ENCODE data around the gene C1orf174. TPM values are rescaled to one million over a fixed set of nuclear protein-coding genes. Genes with fewer than 3 reads are reported as not detected.

C1orf174 gene
- total and polyA plus RNA-seq, 2 of the 13 experiments (the other 11 are each of a cell fraction or from before 2014, with no cell fraction given): 21.6 to 31.4 TPM

DNA sequence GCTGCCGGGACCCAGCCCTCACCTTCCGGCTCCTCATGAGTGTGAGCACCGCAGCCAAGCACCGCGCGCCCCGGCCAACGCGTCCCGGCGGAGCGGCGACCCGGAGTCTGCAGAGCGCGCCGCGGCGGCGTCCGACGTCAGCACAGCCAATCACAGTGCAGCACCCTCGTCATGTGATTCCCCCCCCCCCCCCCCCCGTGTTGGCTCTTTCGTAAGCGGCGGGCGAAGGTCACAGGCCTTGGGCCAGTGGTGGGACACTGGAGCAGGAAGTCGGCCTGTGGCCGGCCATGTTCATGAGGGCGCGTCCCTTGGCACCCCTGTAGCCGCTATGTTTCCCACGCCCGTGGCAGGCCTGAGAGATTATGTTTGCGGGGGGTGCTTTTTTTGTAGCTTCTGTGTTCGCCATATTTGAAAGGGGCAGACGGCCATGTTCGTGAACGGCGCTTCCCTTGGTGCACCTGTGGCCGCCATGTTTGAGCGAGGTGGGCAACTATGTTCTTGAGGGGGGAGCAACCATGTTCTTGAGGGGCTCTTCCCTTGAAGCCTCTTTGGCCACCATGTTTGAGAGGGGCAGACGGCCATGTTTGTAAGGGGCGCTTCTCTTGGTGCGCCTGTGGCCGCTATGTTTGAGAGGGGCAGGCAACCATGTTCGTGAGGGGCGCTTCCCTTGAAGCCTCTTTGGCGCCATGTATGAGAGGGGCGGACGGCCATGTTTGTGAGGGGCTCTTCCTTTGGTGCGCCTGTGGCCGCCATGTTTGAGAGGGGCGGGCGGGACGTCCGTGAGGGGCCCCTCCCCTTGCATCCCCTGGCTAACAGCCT lies at the start of gene C1orf174 (continued):
- TF ChIP-seq THAP9 (CRISPR knock-in tag; IDR thresholded peaks at IDR 0.05; ENCODE audit: borderline replicate concordance) (peak; percentile 100), RXRB (CRISPR knock-in tag; IDR thresholded peaks at IDR 0.05; ENCODE audit: borderline replicate concordance) (no peak), ZNF616 (CRISPR knock-in tag; IDR thresholded peaks at IDR 0.05; ENCODE audit: low read depth) (peak; percentile 73; the same call in 1 of the 2 replicates), MIER2 (CRISPR knock-in tag; IDR thresholded peaks at IDR 0.05) (no peak), ZBTB21 (CRISPR knock-in tag; IDR thresholded peaks at IDR 0.05) (no peak), KLF12 (CRISPR knock-in tag; IDR thresholded peaks at IDR 0.05; ENCODE audit: borderline replicate concordance) (no peak; the same call in 1 of the 2 replicates), ZNF556 (CRISPR knock-in tag; IDR thresholded peaks at IDR 0.05; ENCODE audit: borderline replicate concordance) (peak; percentile 57; the same call in 1 of the 2 replicates), ZNF207 (IDR thresholded peaks at IDR 0.05; ENCODE audit: borderline replicate concordance) (0 out of 2 replicates have a peak, but pooled peaks have one; percentile 30), NFE2L2 (IDR thresholded peaks at IDR 0.05; ENCODE audit: low read length) (no peak), SETDB1 (CRISPR knock-in tag; IDR thresholded peaks at IDR 0.05; ENCODE audit: borderline replicate concordance) (no peak), HOXA3 (CRISPR knock-in tag; IDR thresholded peaks at IDR 0.05) (peak; percentile 100), ZNF335 (CRISPR knock-in tag; IDR thresholded peaks at IDR 0.05) (no peak), CHD4 (IDR thresholded peaks at IDR 0.05; ENCODE audit: borderline replicate concordance, low read length) (no peak; the same call in 1 of the 2 replicates), THAP8 (CRISPR knock-in tag; IDR thresholded peaks at IDR 0.05; ENCODE audit: borderline replicate concordance) (no peak), FOXA1 (IDR thresholded peaks at IDR 0.05) (no peak), FOXA1 (CRISPR knock-in tag; IDR thresholded peaks at IDR 0.05) (no peak), KDM5A (IDR thresholded peaks at IDR 0.05; ENCODE audit: borderline replicate concordance, low read length) (no peak; the same call in 1 of the 2 replicates), EZH2 (conservative IDR thresholded peaks at IDR 0.05; ENCODE audit: low read depth, low read length) (no peak), SIN3A (IDR thresholded peaks at IDR 0.05; ENCODE audit: borderline replicate concordance, low read depth, low read length) (peak; percentile 38; the same call in 1 of the 2 replicates), ZBTB7B (CRISPR knock-in tag; IDR thresholded peaks at IDR 0.05) (peak; percentile 90), ZFY (CRISPR knock-in tag; IDR thresholded peaks at IDR 0.05) (peak; percentile 80), FIP1L1 (IDR thresholded peaks at IDR 0.05; ENCODE audit: borderline replicate concordance, insufficient read depth, low read depth, low read length) (no peak), NFIB (CRISPR knock-in tag; IDR thresholded peaks at IDR 0.05; ENCODE audit: borderline replicate concordance) (no peak)
- TF ChIP-seq, protein P1, sequence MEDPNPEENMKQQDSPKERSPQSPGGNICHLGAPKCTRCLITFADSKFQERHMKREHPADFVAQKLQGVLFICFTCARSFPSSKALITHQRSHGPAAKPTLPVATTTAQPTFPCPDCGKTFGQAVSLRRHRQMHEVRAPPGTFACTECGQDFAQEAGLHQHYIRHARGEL (CRISPR knock-in tag; IDR thresholded peaks at IDR 0.05): no peak
- TF ChIP-seq, protein P2, sequence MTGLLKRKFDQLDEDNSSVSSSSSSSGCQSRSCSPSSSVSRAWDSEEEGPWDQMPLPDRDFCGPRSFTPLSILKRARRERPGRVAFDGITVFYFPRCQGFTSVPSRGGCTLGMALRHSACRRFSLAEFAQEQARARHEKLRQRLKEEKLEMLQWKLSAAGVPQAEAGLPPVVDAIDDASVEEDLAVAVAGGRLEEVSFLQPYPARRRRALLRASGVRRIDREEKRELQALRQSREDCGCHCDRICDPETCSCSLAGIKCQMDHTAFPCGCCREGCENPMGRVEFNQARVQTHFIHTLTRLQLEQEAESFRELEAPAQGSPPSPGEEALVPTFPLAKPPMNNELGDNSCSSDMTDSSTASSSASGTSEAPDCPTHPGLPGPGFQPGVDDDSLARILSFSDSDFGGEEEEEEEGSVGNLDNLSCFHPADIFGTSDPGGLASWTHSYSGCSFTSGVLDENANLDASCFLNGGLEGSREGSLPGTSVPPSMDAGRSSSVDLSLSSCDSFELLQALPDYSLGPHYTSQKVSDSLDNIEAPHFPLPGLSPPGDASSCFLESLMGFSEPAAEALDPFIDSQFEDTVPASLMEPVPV (CRISPR knock-in tag; IDR thresholded peaks at IDR 0.05): no peak; the same call in 1 of the 2 replicates
